IMR-90 (cell line): ENCODE measurements around the gene ZMIZ2. TPM values are rescaled to one million over a fixed set of nuclear protein-coding genes. Genes with fewer than 3 reads are reported as not detected.

Source experiments
- CHD1 ChIP-seq: IDR thresholded peaks from 2 replicates; pipeline ENCODE4 v1.6.1; 2012; ENCODE audit warnings: low read depth, low read length, improper control_type of control experiment
- FOS ChIP-seq: fragments of 150-350 bp; IDR thresholded peaks from 2 replicates; pipeline ENCODE4 v1.6.1; 2016; ENCODE audit warnings: low read depth, low read length
- MAZ ChIP-seq: IDR thresholded peaks from 2 replicates; pipeline ENCODE4 v1.6.1; 2012; ENCODE audit warnings: low read depth, mild to moderate bottlenecking, low read length, improper control_type of control experiment, moderate library complexity, borderline replicate concordance
- NFE2L2 ChIP-seq: fragments of 150-350 bp; IDR thresholded peaks from 2 replicates; pipeline ENCODE4 v1.6.1; 2016; ENCODE audit warnings: low read depth, mild to moderate bottlenecking, low read length
- RCOR1 ChIP-seq: IDR thresholded peaks from 2 replicates; pipeline ENCODE4 v1.6.1; 2012; ENCODE audit warnings: mild to moderate bottlenecking, low read length, improper control_type of control experiment; ENCODE audit not compliant: insufficient replicate concordance
- RFX5 ChIP-seq: IDR thresholded peaks from 2 replicates; pipeline ENCODE4 v1.8.0; 2012; ENCODE audit warnings: low read depth, mild to moderate bottlenecking, low read length, moderate library complexity
- polyA plus RNA-seq, 3 experiments: library from polyadenylated mRNA; depleted of rRNA; stranded (reverse); fragments of >200 nt; gene quantifications; 2 replicates each; pipeline ENCODE4 v1.2.3, GENCODE V29; 2012; ENCODE audit warnings: low replicate concordance in 1 of 3
- total RNA-seq: library from RNA; depleted of rRNA; stranded (reverse); fragments of >200 nt; gene quantifications from 2 replicates; pipeline ENCODE4 v1.2.3, GENCODE V29; 2012

ZMIZ2 gene
- total and polyA plus RNA-seq, 2 of the 4 experiments (the other 2 are of a cell fraction): 3.0 to 24.0 TPM

DNA sequence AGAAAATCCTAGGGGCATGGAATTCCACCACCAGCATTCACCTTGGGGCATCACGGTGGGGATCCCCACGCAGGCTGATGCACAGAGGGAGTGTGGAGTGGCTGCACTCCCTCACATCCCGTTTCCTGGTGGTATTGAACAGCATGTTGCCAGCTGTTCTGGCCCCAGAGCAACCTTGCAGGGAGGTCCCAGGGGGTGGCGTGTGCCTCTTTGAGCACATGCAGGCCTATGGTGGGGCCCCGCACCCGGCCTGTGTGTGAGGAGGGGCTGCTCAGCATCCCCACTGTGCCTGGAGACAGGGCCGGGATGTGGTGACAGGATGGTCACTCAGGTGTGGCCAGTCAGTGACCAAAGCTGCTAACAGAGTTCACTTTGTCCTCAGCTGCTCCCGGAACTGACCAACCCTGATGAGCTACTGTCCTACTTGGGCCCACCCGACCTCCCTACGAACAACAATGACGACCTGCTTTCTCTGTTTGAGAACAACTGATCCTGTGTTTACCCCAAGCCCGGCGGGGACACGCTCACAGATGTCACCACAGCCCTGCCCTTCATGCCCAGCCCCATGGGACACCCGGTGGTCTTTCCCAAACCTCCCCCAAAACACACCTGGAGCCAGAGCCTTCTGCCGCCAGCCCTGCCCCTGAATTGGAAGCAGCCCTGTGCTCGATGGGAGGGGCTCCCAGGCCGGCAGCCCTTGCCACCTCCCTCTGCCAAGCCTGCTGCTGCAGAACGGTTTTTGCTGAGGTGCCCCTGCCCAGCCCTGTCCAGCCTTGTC is 18.7 kb downstream of the ZMIZ2 start (continued):
- TF ChIP-seq MAZ: no peak
- TF ChIP-seq CHD1: no peak
- TF ChIP-seq RCOR1: no peak
- no peak for TF ChIP-seq RFX5
- TF ChIP-seq NFE2L2: no peak
- no peak for TF ChIP-seq FOS
